ENCODE measurements around the gene LYST. TPM values are rescaled to one million over a fixed set of nuclear protein-coding genes. Genes with fewer than 3 reads are reported as not detected.

The LYST gene
- total RNA-seq, 2 experiments from 2014 or later: 4.0 to 8.2 TPM

DNA sequence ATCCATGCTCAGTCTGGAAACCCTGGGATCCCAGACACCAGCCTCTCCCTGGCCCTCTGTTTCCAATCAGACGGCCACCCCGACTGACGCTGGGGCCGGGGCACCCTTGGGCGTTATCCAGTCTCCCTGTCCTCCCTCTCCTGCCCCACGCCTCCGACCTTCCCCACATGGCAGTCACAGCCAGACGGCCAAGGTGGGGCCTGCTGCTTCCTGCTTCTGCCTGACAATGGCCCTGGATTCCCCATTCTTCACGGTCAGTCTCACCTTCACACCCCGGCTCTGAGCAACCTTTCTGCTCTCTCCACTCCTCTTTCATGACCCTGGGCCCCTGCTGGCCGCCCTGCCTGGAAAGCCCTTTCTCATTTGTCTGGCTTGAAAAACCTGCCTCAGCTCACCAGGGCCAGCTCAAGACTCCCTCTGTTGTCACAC lies 223.7 kb downstream of the LYST start:
- Histone ChIP-seq H3K4me1 (ENCODE audit: insufficient read depth, low read length, poor library complexity, severe bottlenecking) (peaks cover 6% of the 10 kb centered on the region), H3K9me3 (ENCODE audit: low read length) (no peaks in the 10 kb centered on the region), H3K27ac (ENCODE audit: low read depth, low read length, poor library complexity, severe bottlenecking) (no peak overlapping the region), H4K20me1 (ENCODE audit: insufficient read depth, low read length) (no peaks in the 10 kb centered on the region), H3K4me2 (ENCODE audit: low read length) (no peak overlapping the region), H3K4me3 (ENCODE audit: low read depth, low read length, poor library complexity, severe bottlenecking) (no peak overlapping the region), H2AFZ (ENCODE audit: low read length) (no peak overlapping the region), H3K36me3 (ENCODE audit: insufficient read depth, low read length) (no peaks in the 10 kb centered on the region), H3K9me2 (ENCODE audit: insufficient read depth, low read length) (no peaks in the 10 kb centered on the region), H3K79me2 (ENCODE audit: insufficient read depth, low read depth, low read length) (no peaks in the 10 kb centered on the region)
- no peak for TF ChIP-seq EZH2phosphoT487 (IDR thresholded peaks at IDR 0.05; ENCODE audit: borderline replicate concordance, low read depth, low read length)
- TF ChIP-seq, protein P1, sequence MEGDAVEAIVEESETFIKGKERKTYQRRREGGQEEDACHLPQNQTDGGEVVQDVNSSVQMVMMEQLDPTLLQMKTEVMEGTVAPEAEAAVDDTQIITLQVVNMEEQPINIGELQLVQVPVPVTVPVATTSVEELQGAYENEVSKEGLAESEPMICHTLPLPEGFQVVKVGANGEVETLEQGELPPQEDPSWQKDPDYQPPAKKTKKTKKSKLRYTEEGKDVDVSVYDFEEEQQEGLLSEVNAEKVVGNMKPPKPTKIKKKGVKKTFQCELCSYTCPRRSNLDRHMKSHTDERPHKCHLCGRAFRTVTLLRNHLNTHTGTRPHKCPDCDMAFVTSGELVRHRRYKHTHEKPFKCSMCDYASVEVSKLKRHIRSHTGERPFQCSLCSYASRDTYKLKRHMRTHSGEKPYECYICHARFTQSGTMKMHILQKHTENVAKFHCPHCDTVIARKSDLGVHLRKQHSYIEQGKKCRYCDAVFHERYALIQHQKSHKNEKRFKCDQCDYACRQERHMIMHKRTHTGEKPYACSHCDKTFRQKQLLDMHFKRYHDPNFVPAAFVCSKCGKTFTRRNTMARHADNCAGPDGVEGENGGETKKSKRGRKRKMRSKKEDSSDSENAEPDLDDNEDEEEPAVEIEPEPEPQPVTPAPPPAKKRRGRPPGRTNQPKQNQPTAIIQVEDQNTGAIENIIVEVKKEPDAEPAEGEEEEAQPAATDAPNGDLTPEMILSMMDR (conservative IDR thresholded peaks at IDR 0.05; ENCODE audit: low read length): no peak
- intact Hi-C loops (cut with micrococcal nuclease; ENCODE audit: unreplicated experiment): no loop called here
- CTCF ChIA-PET (ENCODE audit: unreplicated experiment): no interaction called here
- no TSS peak for BruUV-seq (replicated peaks)
- POLR2A ChIA-PET: no interaction called here
- no peak for DNase-seq (ENCODE audit: low spot score)

DNA sequence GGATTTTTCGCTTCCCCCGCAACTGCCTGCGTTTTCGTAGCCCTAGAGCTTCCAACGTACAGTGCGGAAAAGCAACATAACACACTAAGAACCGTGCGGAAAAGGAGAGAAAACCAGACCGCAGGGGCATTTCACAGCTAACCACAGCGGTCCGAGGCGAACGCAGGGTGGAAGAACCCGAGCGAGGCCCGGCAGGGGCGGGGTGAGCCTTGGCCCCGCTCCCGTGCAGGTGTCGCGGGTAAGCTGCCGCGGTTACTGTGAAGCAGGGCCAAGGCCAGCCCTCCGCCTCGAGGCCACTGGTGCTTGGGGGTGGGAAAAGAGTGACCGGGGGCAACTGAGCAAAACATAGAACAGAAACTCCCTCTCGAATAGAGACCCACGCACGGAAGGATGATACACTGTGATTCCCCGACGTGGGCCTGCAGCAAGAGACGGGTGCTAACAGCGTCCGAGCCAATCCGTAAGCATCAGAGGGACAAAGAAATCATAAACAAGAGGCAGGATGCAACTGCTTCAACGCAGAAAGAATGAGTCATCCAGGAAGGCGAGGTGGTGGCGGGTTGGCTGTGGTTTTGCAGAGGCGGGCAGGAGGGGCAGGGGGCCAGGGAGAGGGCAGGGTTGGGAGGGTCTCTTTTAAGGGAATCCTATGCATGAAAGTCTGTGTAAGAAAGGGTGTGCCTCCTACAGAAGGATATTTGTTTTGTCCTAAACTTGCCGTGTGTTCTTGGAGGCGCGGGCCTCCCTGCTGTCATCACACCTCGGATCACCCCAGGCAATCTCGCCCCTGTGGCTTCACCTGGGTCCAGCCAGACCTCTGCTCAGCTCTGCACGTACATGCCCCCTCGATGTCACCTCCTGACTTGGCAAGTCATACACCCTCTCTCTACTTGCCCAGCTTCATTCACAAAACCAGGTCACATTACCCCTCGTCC lies 224.4 kb downstream of the LYST start:
- peaks cover 6% of the 10 kb centered on the region for H3K4me1 ChIP-seq (ENCODE audit: insufficient read depth, low read length, poor library complexity, severe bottlenecking)
- CTCF ChIA-PET (ENCODE audit: unreplicated experiment): no interaction called here
- H3K79me2 ChIP-seq (ENCODE audit: insufficient read depth, low read depth, low read length): no peaks in the 10 kb centered on the region
- peak overlapping the region; percentile 28; the same call in 1 of the 2 replicates for H3K4me2 ChIP-seq (ENCODE audit: low read length)
- H3K9me2 ChIP-seq (ENCODE audit: insufficient read depth, low read length): no peaks in the 10 kb centered on the region
- intact Hi-C loops (cut with micrococcal nuclease; ENCODE audit: unreplicated experiment): no loop called here
- BruUV-seq (replicated peaks): no TSS peak
- no peak overlapping the region for H3K27ac ChIP-seq (ENCODE audit: low read depth, low read length, poor library complexity, severe bottlenecking)
- peak; percentile 9 for DNase-seq (ENCODE audit: low spot score)
- H3K9me3 ChIP-seq (ENCODE audit: low read length): no peaks in the 10 kb centered on the region
- no peaks in the 10 kb centered on the region for H4K20me1 ChIP-seq (ENCODE audit: insufficient read depth, low read length)
- no peak overlapping the region for H3K4me3 ChIP-seq (ENCODE audit: low read depth, low read length, poor library complexity, severe bottlenecking)
- H3K36me3 ChIP-seq (ENCODE audit: insufficient read depth, low read length): no peaks in the 10 kb centered on the region
- TF ChIP-seq, protein P1 (conservative IDR thresholded peaks at IDR 0.05; ENCODE audit: low read length): no peak
- TF ChIP-seq EZH2phosphoT487 (IDR thresholded peaks at IDR 0.05; ENCODE audit: borderline replicate concordance, low read depth, low read length): no peak
- POLR2A ChIA-PET: interaction anchor here (0.7 kb wide), 1 partner anchor 76 kb away, joined by 3 read pairs; no protein-coding TSS in a partner anchor
- peak overlapping the region; percentile 74 for H2AFZ ChIP-seq (ENCODE audit: low read length)

DNA sequence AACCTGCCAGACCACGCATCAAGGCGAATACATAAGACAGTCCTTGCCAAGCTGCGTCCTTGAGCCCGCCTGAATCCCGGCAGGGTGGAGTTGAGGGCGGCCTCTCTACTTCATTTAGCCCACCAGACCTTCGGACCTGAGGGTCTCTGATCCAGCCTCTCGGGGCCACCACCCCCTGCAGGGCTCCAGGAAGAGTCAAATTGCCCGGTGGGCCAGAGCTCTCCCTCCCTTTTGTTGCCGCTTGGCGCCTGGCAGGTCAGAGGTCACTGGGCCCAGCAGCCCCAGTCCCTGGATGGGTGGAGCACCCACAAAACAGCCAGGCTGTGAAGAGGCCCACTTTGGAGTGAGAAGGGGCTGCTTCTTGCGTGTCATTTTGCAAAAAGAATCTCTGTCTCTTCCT lies 226.1 kb downstream of the LYST start:
- Histone ChIP-seq H3K79me2 (ENCODE audit: insufficient read depth, low read depth, low read length) (no peaks in the 10 kb centered on the region), H3K36me3 (ENCODE audit: insufficient read depth, low read length) (no peaks in the 10 kb centered on the region), H3K4me1 (ENCODE audit: insufficient read depth, low read length, poor library complexity, severe bottlenecking) (peaks cover 6% of the 10 kb centered on the region), H3K27ac (ENCODE audit: low read depth, low read length, poor library complexity, severe bottlenecking) (no peak overlapping the region), H3K4me2 (ENCODE audit: low read length) (no peak overlapping the region), H3K9me2 (ENCODE audit: insufficient read depth, low read length) (no peaks in the 10 kb centered on the region), H2AFZ (ENCODE audit: low read length) (no peak overlapping the region), H3K4me3 (ENCODE audit: low read depth, low read length, poor library complexity, severe bottlenecking) (no peak overlapping the region), H3K9me3 (ENCODE audit: low read length) (no peaks in the 10 kb centered on the region), H4K20me1 (ENCODE audit: insufficient read depth, low read length) (no peaks in the 10 kb centered on the region)
- no peak for TF ChIP-seq EZH2phosphoT487 (IDR thresholded peaks at IDR 0.05; ENCODE audit: borderline replicate concordance, low read depth, low read length)
- BruUV-seq (replicated peaks): no TSS peak
- CTCF ChIA-PET (ENCODE audit: unreplicated experiment): no interaction called here
- intact Hi-C loops (cut with micrococcal nuclease; ENCODE audit: unreplicated experiment): no loop called here
- POLR2A ChIA-PET: no interaction called here
- no peak for DNase-seq (ENCODE audit: low spot score)

All from OCI-LY7 (cell line).